OCI-LY1 (cell line): ENCODE results near the gene ADAMTS12.

Experiments used
- H2AFZ ChIP-seq: fragments of 200-600 bp; sonication (generic), shearing (Covaris generic); 2 replicates; pipeline ENCODE4 v1.6.0; 2014; ENCODE audit warnings: antibody characterized with exemption, mild to moderate bottlenecking, low read length
- H3F3A ChIP-seq: fragments of 200-600 bp; sonication (generic), shearing (Covaris generic); 2 replicates; pipeline ENCODE4 v1.6.0; 2014; ENCODE audit warnings: mild to moderate bottlenecking, antibody characterized with exemption, low read length, moderate library complexity; ENCODE audit not compliant: insufficient read depth
- H3K27ac ChIP-seq: fragments of 200-600 bp; sonication (generic); 2 replicates; pipeline ENCODE4 v1.5.1; 2014; ENCODE audit warnings: low read length, mixed run types, mild to moderate bottlenecking, low read depth; ENCODE audit not compliant: poor library complexity, severe bottlenecking
- H3K27me3 ChIP-seq: fragments of 200-600 bp; sonication (generic); 2 replicates; pipeline ENCODE4 v1.6.0; 2014; ENCODE audit warnings: antibody characterized with exemption, mild to moderate bottlenecking, low read length, moderate library complexity; ENCODE audit not compliant: insufficient read depth
- H3K36me3 ChIP-seq: fragments of 200-600 bp; sonication (generic); 2 replicates; pipeline ENCODE4 v1.6.1; 2014; ENCODE audit warnings: mild to moderate bottlenecking, antibody characterized with exemption, low read length, moderate library complexity, mixed read lengths; ENCODE audit not compliant: insufficient read depth
- H3K4me1 ChIP-seq: fragments of 200-600 bp; sonication (generic); 2 replicates; pipeline ENCODE4 v1.5.1; 2014; ENCODE audit warnings: mild to moderate bottlenecking, low read length, moderate library complexity; ENCODE audit not compliant: insufficient read depth, severe bottlenecking
- H3K4me2 ChIP-seq: fragments of 200-600 bp; sonication (generic), shearing (Covaris generic); 2 replicates; pipeline ENCODE4 v1.6.1; 2014; ENCODE audit warnings: low read length
- H3K4me3 ChIP-seq: fragments of 200-600 bp; sonication (generic); 2 replicates; pipeline ENCODE4 v1.5.1; 2014; ENCODE audit warnings: low read length, low read depth, mild to moderate bottlenecking, mixed read lengths; ENCODE audit not compliant: poor library complexity, severe bottlenecking
- H3K79me2 ChIP-seq: fragments of 200-600 bp; shearing (Covaris generic); 2 replicates; pipeline ENCODE4 v1.6.1; 2016; ENCODE audit warnings: mixed run types, low read length, mixed read lengths; ENCODE audit not compliant: insufficient read depth
- H3K9ac ChIP-seq: fragments of 200-600 bp; sonication (generic), shearing (Covaris generic); 2 replicates; pipeline ENCODE4 v1.6.1; 2014; ENCODE audit warnings: mild to moderate bottlenecking, low read length, mixed read lengths
- H3K9me2 ChIP-seq: fragments of 200-600 bp; sonication (generic), shearing (Covaris generic); 2 replicates; pipeline ENCODE4 v1.6.1; 2014; ENCODE audit warnings: low read depth, mild to moderate bottlenecking, low read length, mixed read lengths
- H3K9me3 ChIP-seq: fragments of 200-600 bp; shearing (Covaris generic); 2 replicates; pipeline ENCODE4 v1.6.1; 2014; ENCODE audit warnings: low read length, mixed read lengths
- H4K20me1 ChIP-seq: fragments of 200-600 bp; sonication (generic), shearing (Covaris generic); 2 replicates; pipeline ENCODE4 v1.6.0; 2016; ENCODE audit warnings: mild to moderate bottlenecking, low read length; ENCODE audit not compliant: insufficient read depth
- EZH2 ChIP-seq: fragments of 200-600 bp; sonication (generic), shearing (Covaris generic); IDR thresholded peaks from 2 replicates; pipeline ENCODE4 v1.8.0; 2017; ENCODE audit warnings: borderline replicate concordance, mixed run types, mild to moderate bottlenecking, antibody characterized with exemption, low read length, moderate library complexity, mixed read lengths
- TF ChIP-seq, protein P1 (sequence below): fragments of 200-600 bp; sonication (generic), shearing (Covaris generic); IDR thresholded peaks from 2 replicates; pipeline ENCODE4 v1.5.1; 2017; ENCODE audit warnings: mild to moderate bottlenecking, antibody characterized with exemption, low read length, moderate library complexity, mixed read lengths

ADAMTS12 gene

DNA sequence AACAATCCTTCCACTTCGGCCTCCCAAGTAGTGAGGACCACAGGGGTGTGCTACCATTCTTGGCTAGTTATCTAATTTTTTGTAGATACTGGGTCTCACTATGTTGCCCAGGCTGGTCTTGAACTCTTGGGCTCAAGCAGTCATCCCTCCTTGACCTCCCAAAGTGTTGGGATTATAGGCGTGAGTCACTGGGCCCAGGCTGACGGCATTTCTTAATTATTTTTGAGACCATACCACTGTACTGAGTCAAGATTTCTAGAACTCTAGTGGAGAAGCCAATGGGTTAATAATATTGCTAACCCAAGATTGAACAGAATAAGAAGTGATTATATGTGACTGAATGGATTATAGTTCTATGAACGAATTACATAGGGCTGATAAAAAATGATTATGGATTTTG is 384.4 kb downstream of the ADAMTS12 start:
- H3K27ac ChIP-seq = no peak overlapping the region
- H4K20me1 ChIP-seq = no peaks in the 10 kb centered on the region
- no peaks in the 10 kb centered on the region for H3K9me2 ChIP-seq
- no peak overlapping the region for H3K4me3 ChIP-seq
- H3K4me1 ChIP-seq = no peaks in the 10 kb centered on the region
- no peaks in the 10 kb centered on the region for H3K79me2 ChIP-seq
- H2AFZ ChIP-seq = no peak overlapping the region
- no peak overlapping the region for H3K4me2 ChIP-seq
- H3K9me3 ChIP-seq = no peaks in the 10 kb centered on the region
- H3K36me3 ChIP-seq = no peaks in the 10 kb centered on the region
- no peaks in the 10 kb centered on the region for H3K27me3 ChIP-seq
- H3K9ac ChIP-seq = no peak overlapping the region
- TF ChIP-seq, protein P1, sequence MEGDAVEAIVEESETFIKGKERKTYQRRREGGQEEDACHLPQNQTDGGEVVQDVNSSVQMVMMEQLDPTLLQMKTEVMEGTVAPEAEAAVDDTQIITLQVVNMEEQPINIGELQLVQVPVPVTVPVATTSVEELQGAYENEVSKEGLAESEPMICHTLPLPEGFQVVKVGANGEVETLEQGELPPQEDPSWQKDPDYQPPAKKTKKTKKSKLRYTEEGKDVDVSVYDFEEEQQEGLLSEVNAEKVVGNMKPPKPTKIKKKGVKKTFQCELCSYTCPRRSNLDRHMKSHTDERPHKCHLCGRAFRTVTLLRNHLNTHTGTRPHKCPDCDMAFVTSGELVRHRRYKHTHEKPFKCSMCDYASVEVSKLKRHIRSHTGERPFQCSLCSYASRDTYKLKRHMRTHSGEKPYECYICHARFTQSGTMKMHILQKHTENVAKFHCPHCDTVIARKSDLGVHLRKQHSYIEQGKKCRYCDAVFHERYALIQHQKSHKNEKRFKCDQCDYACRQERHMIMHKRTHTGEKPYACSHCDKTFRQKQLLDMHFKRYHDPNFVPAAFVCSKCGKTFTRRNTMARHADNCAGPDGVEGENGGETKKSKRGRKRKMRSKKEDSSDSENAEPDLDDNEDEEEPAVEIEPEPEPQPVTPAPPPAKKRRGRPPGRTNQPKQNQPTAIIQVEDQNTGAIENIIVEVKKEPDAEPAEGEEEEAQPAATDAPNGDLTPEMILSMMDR = no peak
- TF ChIP-seq EZH2 = no peak
- no peaks in the 10 kb centered on the region for H3F3A ChIP-seq

DNA sequence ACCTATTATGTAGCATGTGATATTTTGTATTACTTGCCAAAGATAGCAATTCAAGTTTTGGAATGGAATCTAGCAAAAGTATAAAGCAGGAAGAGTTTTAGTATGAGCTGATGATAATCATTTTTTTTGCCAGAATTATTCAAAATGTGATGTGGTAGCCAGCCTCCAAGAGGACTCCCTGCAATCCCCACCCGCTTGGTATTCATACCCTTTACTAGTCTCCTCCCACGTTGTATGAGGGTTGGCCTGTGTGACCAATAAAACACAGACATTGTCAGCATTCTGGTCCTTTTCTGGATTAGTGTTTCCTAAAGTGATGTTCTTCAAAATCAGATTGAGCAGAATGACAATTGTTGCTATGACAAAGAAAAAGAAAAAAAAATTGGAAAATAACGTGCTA is 387.2 kb downstream of the ADAMTS12 start:
- Histone ChIP-seq H4K20me1 (no peaks in the 10 kb centered on the region), H3K4me2 (no peak overlapping the region), H3K27me3 (no peaks in the 10 kb centered on the region), H3K4me1 (no peaks in the 10 kb centered on the region), H3K36me3 (no peaks in the 10 kb centered on the region), H3K4me3 (no peak overlapping the region), H3F3A (no peaks in the 10 kb centered on the region), H3K9ac (no peak overlapping the region), H3K9me3 (no peaks in the 10 kb centered on the region), H3K27ac (no peak overlapping the region), H2AFZ (no peak overlapping the region), H3K79me2 (no peaks in the 10 kb centered on the region), H3K9me2 (no peaks in the 10 kb centered on the region)
- no peak for TF ChIP-seq EZH2
- TF ChIP-seq, protein P1 = no peak

GRCh38 chr5:33501899-33502298 is 389.9 kb downstream of the ADAMTS12 start:
- no peaks in the 10 kb centered on the region for H4K20me1 ChIP-seq
- no peaks in the 10 kb centered on the region for H3K9me3 ChIP-seq
- no peaks in the 10 kb centered on the region for H3K4me1 ChIP-seq
- no peaks in the 10 kb centered on the region for H3F3A ChIP-seq
- H3K9me2 ChIP-seq = no peaks in the 10 kb centered on the region
- H3K27ac ChIP-seq = no peak overlapping the region
- no peak overlapping the region for H3K4me2 ChIP-seq
- H3K9ac ChIP-seq = no peak overlapping the region
- H3K27me3 ChIP-seq = no peaks in the 10 kb centered on the region
- TF ChIP-seq, protein P1 = no peak
- no peak for TF ChIP-seq EZH2
- no peak overlapping the region for H2AFZ ChIP-seq
- H3K36me3 ChIP-seq = no peaks in the 10 kb centered on the region
- H3K4me3 ChIP-seq = no peak overlapping the region
- H3K79me2 ChIP-seq = no peaks in the 10 kb centered on the region
